Pons (tissue), 1 donor: Measurements from ENCODE around the gene BRI3.

ENCODE experiments used
- DNase-seq: peaks from one replicate; pipeline ENCODE4 v3.0.0-alpha.2; 2016; ENCODE audit warnings: low spot score

The BRI3 gene

GRCh38 chr7:98252425-98253054, 28.9 kb upstream of the BRI3 start:
- DNase-seq: peak; percentile 20

GRCh38 chr7:98254516-98254915, 27.0 kb upstream of the BRI3 start:
- DNase-seq: no peak

- DNase-seq: no peak
These were observed 26.4 kb upstream of the BRI3 start for GRCh38 chr7:98254951-98255610.

GRCh38 chr7:98256431-98256830, 25.1 kb upstream of the BRI3 start:
- no peak for DNase-seq

GRCh38 chr7:98257701-98258100, 23.8 kb upstream of the BRI3 start:
- DNase-seq: no peak

GRCh38 chr7:98265841-98266271, 15.6 kb upstream of the BRI3 start:
- no peak for DNase-seq

GRCh38 chr7:98266840-98267239, 14.6 kb upstream of the BRI3 start:
- DNase-seq: no peak

- no peak for DNase-seq
These were observed 14.2 kb upstream of the BRI3 start for GRCh38 chr7:98267303-98267702.

- DNase-seq: no peak
These were observed 5.2 kb upstream of the BRI3 start for GRCh38 chr7:98276241-98276761.

GRCh38 chr7:98278408-98278807, 3.1 kb upstream of the BRI3 start:
- no peak for DNase-seq

GRCh38 chr7:98278936-98279335, 2.5 kb upstream of the BRI3 start:
- no peak for DNase-seq

GRCh38 chr7:98280296-98280695, 1.2 kb upstream of the BRI3 start:
- no peak for DNase-seq

GRCh38 chr7:98281757-98282606, 496 bp downstream of the BRI3 start:
- no peak for DNase-seq

- DNase-seq: no peak
These were observed 1.2 kb downstream of the BRI3 start for GRCh38 chr7:98282703-98283102.

GRCh38 chr7:98283127-98283886, 1.8 kb downstream of the BRI3 start:
- DNase-seq: peak; percentile 81

GRCh38 chr7:98283887-98284222, 2.4 kb downstream of the BRI3 start:
- no peak for DNase-seq

GRCh38 chr7:98284335-98285036, 3.0 kb downstream of the BRI3 start:
- DNase-seq: peak; percentile 60

GRCh38 chr7:98285157-98286092, 3.9 kb downstream of the BRI3 start:
- no peak for DNase-seq

- no peak for DNase-seq
These were observed 4.6 kb downstream of the BRI3 start for GRCh38 chr7:98286093-98286539.
